ENCODE data around the gene SLC2A10. TPM values are rescaled to one million over a fixed set of nuclear protein-coding genes. Genes with fewer than 3 reads are reported as not detected.

SLC2A10 gene
- total and polyA plus RNA-seq, 2 experiments from 2014 or later: 4.9 to 14.6 TPM

DNA sequence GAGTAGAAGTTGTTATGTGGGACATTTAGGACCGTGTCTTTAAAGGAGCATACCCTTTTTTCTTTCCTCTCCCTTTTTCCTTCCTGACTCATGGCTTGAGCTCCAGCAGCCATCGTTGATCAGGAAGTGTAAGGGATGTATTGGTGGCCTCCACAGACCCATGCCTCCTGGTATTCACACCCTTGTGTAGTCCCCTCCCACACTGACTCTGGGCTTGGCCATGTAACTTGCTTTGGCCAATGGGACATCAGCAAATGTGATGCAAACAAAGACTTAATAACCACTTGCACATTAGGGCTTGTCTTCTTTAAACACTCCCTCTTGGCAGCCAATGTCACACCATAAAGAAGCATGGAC is 39.2 kb upstream of the SLC2A10 start (continued):
- TF ChIP-seq, protein P1, sequence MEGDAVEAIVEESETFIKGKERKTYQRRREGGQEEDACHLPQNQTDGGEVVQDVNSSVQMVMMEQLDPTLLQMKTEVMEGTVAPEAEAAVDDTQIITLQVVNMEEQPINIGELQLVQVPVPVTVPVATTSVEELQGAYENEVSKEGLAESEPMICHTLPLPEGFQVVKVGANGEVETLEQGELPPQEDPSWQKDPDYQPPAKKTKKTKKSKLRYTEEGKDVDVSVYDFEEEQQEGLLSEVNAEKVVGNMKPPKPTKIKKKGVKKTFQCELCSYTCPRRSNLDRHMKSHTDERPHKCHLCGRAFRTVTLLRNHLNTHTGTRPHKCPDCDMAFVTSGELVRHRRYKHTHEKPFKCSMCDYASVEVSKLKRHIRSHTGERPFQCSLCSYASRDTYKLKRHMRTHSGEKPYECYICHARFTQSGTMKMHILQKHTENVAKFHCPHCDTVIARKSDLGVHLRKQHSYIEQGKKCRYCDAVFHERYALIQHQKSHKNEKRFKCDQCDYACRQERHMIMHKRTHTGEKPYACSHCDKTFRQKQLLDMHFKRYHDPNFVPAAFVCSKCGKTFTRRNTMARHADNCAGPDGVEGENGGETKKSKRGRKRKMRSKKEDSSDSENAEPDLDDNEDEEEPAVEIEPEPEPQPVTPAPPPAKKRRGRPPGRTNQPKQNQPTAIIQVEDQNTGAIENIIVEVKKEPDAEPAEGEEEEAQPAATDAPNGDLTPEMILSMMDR (conservative IDR thresholded peaks at IDR 0.05; ENCODE audit: low read depth in 2 of 2): no peak
- TF ChIP-seq, protein P2, sequence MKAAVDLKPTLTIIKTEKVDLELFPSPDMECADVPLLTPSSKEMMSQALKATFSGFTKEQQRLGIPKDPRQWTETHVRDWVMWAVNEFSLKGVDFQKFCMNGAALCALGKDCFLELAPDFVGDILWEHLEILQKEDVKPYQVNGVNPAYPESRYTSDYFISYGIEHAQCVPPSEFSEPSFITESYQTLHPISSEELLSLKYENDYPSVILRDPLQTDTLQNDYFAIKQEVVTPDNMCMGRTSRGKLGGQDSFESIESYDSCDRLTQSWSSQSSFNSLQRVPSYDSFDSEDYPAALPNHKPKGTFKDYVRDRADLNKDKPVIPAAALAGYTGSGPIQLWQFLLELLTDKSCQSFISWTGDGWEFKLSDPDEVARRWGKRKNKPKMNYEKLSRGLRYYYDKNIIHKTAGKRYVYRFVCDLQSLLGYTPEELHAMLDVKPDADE (IDR thresholded peaks at IDR 0.05): no peak
- no peak for TF ChIP-seq ZNF114 (CRISPR knock-in tag; IDR thresholded peaks at IDR 0.05)

DNA sequence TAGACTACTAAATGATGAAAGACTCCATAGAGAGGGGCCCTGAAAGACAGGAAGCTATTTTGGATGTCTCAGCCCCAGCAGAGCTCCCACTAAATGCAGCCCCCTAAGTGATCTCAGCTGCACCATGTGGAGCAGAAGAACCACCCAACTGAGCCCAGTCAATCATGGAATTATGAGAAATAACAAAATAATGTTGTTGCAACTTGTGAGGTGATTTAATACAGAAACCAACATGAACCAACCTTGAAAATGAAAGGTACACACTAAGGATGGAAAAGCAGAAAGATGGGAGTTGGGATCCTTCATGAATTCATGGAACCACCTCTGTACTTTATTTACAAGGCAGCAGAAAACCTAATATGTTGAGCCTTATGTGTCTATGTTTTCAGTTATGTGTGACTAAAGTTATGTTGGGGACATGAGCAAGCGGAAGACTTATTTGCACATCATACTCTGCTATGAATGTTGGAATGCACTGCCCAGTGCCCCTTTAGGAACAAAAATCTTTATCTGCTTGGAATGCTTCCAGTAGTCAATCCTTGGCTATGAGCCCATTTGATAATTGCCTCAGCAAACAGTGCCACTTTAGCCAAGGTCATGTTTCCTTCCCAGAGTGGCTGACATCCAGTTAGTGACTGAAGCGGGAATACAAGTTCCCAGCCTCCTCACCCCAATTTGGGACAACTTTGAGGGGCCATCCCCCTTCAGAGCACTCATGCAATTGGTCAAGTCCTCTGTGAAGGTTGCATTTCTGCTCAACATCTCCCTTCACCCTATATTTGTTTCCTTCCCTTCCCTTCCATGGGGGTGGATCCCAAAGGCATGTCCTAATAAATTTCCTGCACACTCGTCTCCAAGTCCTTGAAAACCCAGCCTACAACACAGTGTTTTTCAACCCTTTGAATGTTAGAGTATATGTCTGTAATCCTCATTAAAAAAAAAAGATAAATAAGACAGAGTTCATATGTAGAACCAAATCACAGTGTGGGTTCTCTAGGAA is 38.6 kb upstream of the SLC2A10 start:
- Histone ChIP-seq H3F3A (replicated peaks; ENCODE audit: low read depth) (no peaks in the 10 kb centered on the region), H3K27me3 (ENCODE audit: insufficient read depth) (no peaks in the 10 kb centered on the region), H3K4me2 (no peak overlapping the region), H3K9me2 (ENCODE audit: insufficient read depth) (no peaks in the 10 kb centered on the region), H2AFZ (no peak overlapping the region), H3K4me1 (ENCODE audit: insufficient read depth) (peaks cover 7% of the 10 kb centered on the region), H3K79me2 (replicated peaks; ENCODE audit: insufficient read depth) (no peaks in the 10 kb centered on the region), H3K36me3 (ENCODE audit: insufficient read depth) (no peaks in the 10 kb centered on the region), H3K4me3 (no peak overlapping the region), H4K20me1 (replicated peaks; ENCODE audit: insufficient read depth) (no peaks in the 10 kb centered on the region), H3K27ac (ENCODE audit: low read depth) (no peak overlapping the region)
- Mint-ChIP-seq H3K4me3 (no peak overlapping the region), H3K36me3 (ENCODE audit: low read depth) (peaks cover 38% of the 10 kb centered on the region), H3K27me3 (ENCODE audit: insufficient read depth, low read depth, poor library complexity) (peaks cover 6% of the 10 kb centered on the region), H3K9me3 (peaks cover 17% of the 10 kb centered on the region), H3K27ac (no peak overlapping the region), H3K4me1 (peaks cover 19% of the 10 kb centered on the region)
- no peak for DNase-seq (ENCODE audit: low spot score)
- TF ChIP-seq ZNF331 (CRISPR knock-in tag; IDR thresholded peaks at IDR 0.05; ENCODE audit: low read depth) (peak; percentile 89), EZH2phosphoT487 (IDR thresholded peaks at IDR 0.05; ENCODE audit: unreplicated experiment) (no peak)
- no peak for ATAC-seq

DNA sequence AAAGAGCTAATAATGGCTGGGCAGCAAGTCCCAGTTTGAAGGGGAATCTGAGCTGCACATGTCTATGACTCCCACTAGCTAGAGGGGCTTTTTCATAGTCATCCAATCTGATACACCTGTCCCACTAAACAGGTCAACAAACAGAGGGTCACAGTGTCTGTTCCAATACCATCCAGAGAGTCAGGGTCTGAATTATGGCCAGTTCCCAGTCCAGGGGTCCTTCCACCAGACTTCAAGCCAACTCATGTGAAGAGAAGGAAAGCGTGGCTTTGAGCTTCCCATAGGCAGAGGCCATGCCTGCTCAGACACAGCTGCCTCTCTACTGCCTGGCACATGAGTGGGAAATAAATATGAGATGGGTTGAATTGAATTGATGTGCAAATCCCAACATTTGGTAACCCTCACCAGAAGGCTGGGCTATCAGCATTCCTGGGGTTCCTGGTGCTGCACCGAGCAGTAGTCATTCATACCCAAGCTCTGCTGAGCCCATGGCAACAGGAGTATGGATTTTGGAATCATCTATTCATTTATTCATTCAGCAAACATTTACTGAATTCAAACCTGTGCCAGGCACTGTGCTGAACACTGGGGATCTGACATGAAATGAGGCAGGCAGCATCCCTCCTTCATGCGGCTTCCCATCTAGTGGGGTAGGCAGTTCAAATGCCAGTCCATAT is 37.4 kb upstream of the SLC2A10 start:
- Histone ChIP-seq H3K4me3 (no peak overlapping the region), H2AFZ (no peak overlapping the region), H3K79me2 (replicated peaks; ENCODE audit: insufficient read depth) (no peaks in the 10 kb centered on the region), H3K4me1 (ENCODE audit: insufficient read depth) (peaks cover 7% of the 10 kb centered on the region), H3K27ac (ENCODE audit: low read depth) (no peak overlapping the region), H3K4me2 (no peak overlapping the region), H4K20me1 (replicated peaks; ENCODE audit: insufficient read depth) (no peaks in the 10 kb centered on the region), H3K36me3 (ENCODE audit: insufficient read depth) (no peaks in the 10 kb centered on the region), H3K9me2 (ENCODE audit: insufficient read depth) (no peaks in the 10 kb centered on the region), H3F3A (replicated peaks; ENCODE audit: low read depth) (no peaks in the 10 kb centered on the region), H3K27me3 (ENCODE audit: insufficient read depth) (no peaks in the 10 kb centered on the region)
- Mint-ChIP-seq H3K4me3 (no peak overlapping the region), H3K27me3 (ENCODE audit: insufficient read depth, low read depth, poor library complexity) (peaks cover 6% of the 10 kb centered on the region), H3K4me1 (peaks cover 22% of the 10 kb centered on the region), H3K27ac (no peak overlapping the region), H3K9me3 (peaks cover 17% of the 10 kb centered on the region), H3K36me3 (ENCODE audit: low read depth) (peaks cover 38% of the 10 kb centered on the region)
- DNase-seq (ENCODE audit: low spot score) (no peak), ATAC-seq (no peak)
- TF ChIP-seq, protein P1 (conservative IDR thresholded peaks at IDR 0.05; ENCODE audit: low read depth in 2 of 2): no peak
- TF ChIP-seq NANOG (IDR thresholded peaks at IDR 0.05; ENCODE audit: borderline replicate concordance) (no peak), STAT1 (IDR thresholded peaks at IDR 0.05; ENCODE audit: unreplicated experiment) (no peak), EZH2phosphoT487 (IDR thresholded peaks at IDR 0.05; ENCODE audit: unreplicated experiment) (no peak), CREB1 (CRISPR knock-in tag; IDR thresholded peaks at IDR 0.05; ENCODE audit: low read depth) (no peak)
- TF ChIP-seq, protein P3, sequence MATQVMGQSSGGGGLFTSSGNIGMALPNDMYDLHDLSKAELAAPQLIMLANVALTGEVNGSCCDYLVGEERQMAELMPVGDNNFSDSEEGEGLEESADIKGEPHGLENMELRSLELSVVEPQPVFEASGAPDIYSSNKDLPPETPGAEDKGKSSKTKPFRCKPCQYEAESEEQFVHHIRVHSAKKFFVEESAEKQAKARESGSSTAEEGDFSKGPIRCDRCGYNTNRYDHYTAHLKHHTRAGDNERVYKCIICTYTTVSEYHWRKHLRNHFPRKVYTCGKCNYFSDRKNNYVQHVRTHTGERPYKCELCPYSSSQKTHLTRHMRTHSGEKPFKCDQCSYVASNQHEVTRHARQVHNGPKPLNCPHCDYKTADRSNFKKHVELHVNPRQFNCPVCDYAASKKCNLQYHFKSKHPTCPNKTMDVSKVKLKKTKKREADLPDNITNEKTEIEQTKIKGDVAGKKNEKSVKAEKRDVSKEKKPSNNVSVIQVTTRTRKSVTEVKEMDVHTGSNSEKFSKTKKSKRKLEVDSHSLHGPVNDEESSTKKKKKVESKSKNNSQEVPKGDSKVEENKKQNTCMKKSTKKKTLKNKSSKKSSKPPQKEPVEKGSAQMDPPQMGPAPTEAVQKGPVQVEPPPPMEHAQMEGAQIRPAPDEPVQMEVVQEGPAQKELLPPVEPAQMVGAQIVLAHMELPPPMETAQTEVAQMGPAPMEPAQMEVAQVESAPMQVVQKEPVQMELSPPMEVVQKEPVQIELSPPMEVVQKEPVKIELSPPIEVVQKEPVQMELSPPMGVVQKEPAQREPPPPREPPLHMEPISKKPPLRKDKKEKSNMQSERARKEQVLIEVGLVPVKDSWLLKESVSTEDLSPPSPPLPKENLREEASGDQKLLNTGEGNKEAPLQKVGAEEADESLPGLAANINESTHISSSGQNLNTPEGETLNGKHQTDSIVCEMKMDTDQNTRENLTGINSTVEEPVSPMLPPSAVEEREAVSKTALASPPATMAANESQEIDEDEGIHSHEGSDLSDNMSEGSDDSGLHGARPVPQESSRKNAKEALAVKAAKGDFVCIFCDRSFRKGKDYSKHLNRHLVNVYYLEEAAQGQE (IDR thresholded peaks at IDR 0.05; ENCODE audit: unreplicated experiment): no peak

All from GM23338 (cell line).